GM12878 (cell line): Measurements from ENCODE around the gene RPL34. TPM values are rescaled to one million over a fixed set of nuclear protein-coding genes. Genes with fewer than 3 reads are reported as not detected.
A peak's percentile ranks its signal among the peaks of the same experiment; 100 is the strongest.

Experiments
- CREM ChIP-seq: IDR thresholded peaks from 2 replicates; pipeline ENCODE4 v1.6.1; 2014; ENCODE audit warnings: antibody characterized with exemption, low read depth
- EZH2 ChIP-seq: IDR thresholded peaks from 2 replicates; pipeline ENCODE4 v1.6.1; 2012; ENCODE audit warnings: low read depth, mild to moderate bottlenecking, control low read depth, inconsistent platforms, low read length, borderline replicate concordance; ENCODE audit not compliant: control insufficient read depth
- KDM1A ChIP-seq: fragments of 200-600 bp; sonication (generic); IDR thresholded peaks from 2 replicates; pipeline ENCODE4 v1.6.1; 2016; ENCODE audit warnings: borderline replicate concordance
- MEF2B ChIP-seq: fragments of 450-650 bp; IDR thresholded peaks from 2 replicates; pipeline ENCODE4 v1.6.1; 2018; ENCODE audit warnings: mild to moderate bottlenecking, moderate library complexity; ENCODE audit not compliant: partially characterized antibody, poor library complexity, severe bottlenecking
- MYC ChIP-seq: IDR thresholded peaks from 2 replicates; pipeline ENCODE4 v1.6.1; 2011; ENCODE audit warnings: mild to moderate bottlenecking, low read length, moderate library complexity, inconsistent platforms; ENCODE audit not compliant: insufficient read depth, insufficient replicate concordance, insufficient read length, severe bottlenecking
- NR2F1 ChIP-seq: fragments of 450-650 bp; conservative IDR thresholded peaks from 2 replicates; pipeline ENCODE4 v1.6.1; 2017; ENCODE audit warnings: mild to moderate bottlenecking
- POLR2AphosphoS2 ChIP-seq: IDR thresholded peaks from 2 replicates; pipeline ENCODE4 v1.6.1; 2011; ENCODE audit warnings: low read depth, mild to moderate bottlenecking, low read length, improper control_type of control experiment, moderate library complexity
- RCOR1 ChIP-seq: conservative IDR thresholded peaks from 2 replicates; pipeline ENCODE4 v1.6.1; 2012; ENCODE audit warnings: low read depth, low read length, improper control_type of control experiment
- SIN3A ChIP-seq: IDR thresholded peaks from 2 replicates; pipeline ENCODE4 v1.6.1; 2012; ENCODE audit warnings: low read depth, low read length, improper control_type of control experiment
- STAT1 ChIP-seq: fragments of 450-650 bp; conservative IDR thresholded peaks from 2 replicates; pipeline ENCODE4 v1.6.1; 2014; ENCODE audit warnings: antibody characterized with exemption, mild to moderate bottlenecking
- TAF1 ChIP-seq: IDR thresholded peaks from 2 replicates; pipeline ENCODE4 v1.6.1; 2011; ENCODE audit warnings: mild to moderate bottlenecking, low read depth, low read length, borderline replicate concordance
- ZNF622 ChIP-seq: fragments of 450-650 bp; IDR thresholded peaks from 2 replicates; pipeline ENCODE4 v1.6.1; 2017; ENCODE audit warnings: mild to moderate bottlenecking, inconsistent platforms
- ZZZ3 ChIP-seq: IDR thresholded peaks from 2 replicates; pipeline ENCODE4 v1.6.1; 2011; ENCODE audit warnings: low read depth; ENCODE audit not compliant: control insufficient read depth, insufficient read length
- polyA plus RNA-seq, 11 experiments: library from polyadenylated mRNA; depleted of rRNA in 4 of 11; unstranded in 6 of 11; stranded (reverse) in 5 of 11; fragments of >200 nt; fragmentation: Nextera tagmentation in 4 of 11; fragmentation: Illumina TruSeq in 1 of 11; extraction: Ambion mirVana in 4 of 11; extraction: Trizol in 1 of 11; gene quantifications; 1 replicate in 1 of 11; 2 replicates in 10 of 11; pipeline versions ENCODE4 v1.2.1 to v1.2.3, GENCODE V29; 2011 to 2016; ENCODE audit warnings: inconsistent platforms in 2 of 11, missing spikeins in 2 of 11, low read depth in 1 of 11
- total RNA-seq, 4 experiments: library from RNA; depleted of rRNA in 3 of 4; stranded (reverse); fragments of >200 nt in 3 of 4; fragmentation: Illumina TruSeq in 1 of 4; extraction: Trizol in 1 of 4; gene quantifications; 2 replicates each; pipeline versions ENCODE4 v1.2.1 to v1.2.3, GENCODE V29; 2013 to 2021
- TF ChIP-seq, protein P1 (sequence below): fragments of 450-650 bp; IDR thresholded peaks from 2 replicates; pipeline ENCODE4 v1.6.1; 2018; ENCODE audit warnings: borderline replicate concordance, mild to moderate bottlenecking; ENCODE audit not compliant: partially characterized antibody
- TF ChIP-seq, protein P2 (sequence below): IDR thresholded peaks from 2 replicates; pipeline ENCODE4 v1.6.1; 2012; ENCODE audit warnings: improper control_type of control experiment, low read depth, low read length; ENCODE audit not compliant: insufficient replicate concordance
- TF ChIP-seq, protein P3 (sequence below): fragments of 450-650 bp; IDR thresholded peaks from 2 replicates; pipeline ENCODE4 v1.6.1; 2017; ENCODE audit warnings: mild to moderate bottlenecking
- TF ChIP-seq, protein P4 (sequence below): fragments of 450-650 bp; conservative IDR thresholded peaks from 2 replicates; pipeline ENCODE4 v1.6.1; 2017; ENCODE audit warnings: mild to moderate bottlenecking, moderate library complexity

Gene RPL34
- total and polyA plus RNA-seq, 10 of the 15 experiments (the other 5 are each of a cell fraction or from before 2014, with no cell fraction given): 1,792 to 6,697 (median 2,464) TPM

- TF ChIP-seq, protein P1, sequence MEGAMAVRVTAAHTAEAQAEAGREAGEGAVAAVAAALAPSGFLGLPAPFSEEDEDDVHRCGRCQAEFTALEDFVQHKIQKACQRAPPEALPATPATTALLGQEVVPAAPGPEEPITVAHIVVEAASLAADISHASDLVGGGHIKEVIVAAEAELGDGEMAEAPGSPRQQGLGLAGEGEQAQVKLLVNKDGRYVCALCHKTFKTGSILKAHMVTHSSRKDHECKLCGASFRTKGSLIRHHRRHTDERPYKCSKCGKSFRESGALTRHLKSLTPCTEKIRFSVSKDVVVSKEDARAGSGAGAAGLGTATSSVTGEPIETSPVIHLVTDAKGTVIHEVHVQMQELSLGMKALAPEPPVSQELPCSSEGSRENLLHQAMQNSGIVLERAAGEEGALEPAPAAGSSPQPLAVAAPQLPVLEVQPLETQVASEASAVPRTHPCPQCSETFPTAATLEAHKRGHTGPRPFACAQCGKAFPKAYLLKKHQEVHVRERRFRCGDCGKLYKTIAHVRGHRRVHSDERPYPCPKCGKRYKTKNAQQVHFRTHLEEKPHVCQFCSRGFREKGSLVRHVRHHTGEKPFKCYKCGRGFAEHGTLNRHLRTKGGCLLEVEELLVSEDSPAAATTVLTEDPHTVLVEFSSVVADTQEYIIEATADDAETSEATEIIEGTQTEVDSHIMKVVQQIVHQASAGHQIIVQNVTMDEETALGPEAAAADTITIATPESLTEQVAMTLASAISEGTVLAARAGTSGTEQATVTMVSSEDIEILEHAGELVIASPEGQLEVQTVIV: peak; percentile 51
- TF ChIP-seq POLR2AphosphoS2: peak; percentile 71; the same call in 1 of the 2 replicates
- TF ChIP-seq CREM: peak; percentile 44; the same call in 1 of the 2 replicates
- TF ChIP-seq, protein P2, sequence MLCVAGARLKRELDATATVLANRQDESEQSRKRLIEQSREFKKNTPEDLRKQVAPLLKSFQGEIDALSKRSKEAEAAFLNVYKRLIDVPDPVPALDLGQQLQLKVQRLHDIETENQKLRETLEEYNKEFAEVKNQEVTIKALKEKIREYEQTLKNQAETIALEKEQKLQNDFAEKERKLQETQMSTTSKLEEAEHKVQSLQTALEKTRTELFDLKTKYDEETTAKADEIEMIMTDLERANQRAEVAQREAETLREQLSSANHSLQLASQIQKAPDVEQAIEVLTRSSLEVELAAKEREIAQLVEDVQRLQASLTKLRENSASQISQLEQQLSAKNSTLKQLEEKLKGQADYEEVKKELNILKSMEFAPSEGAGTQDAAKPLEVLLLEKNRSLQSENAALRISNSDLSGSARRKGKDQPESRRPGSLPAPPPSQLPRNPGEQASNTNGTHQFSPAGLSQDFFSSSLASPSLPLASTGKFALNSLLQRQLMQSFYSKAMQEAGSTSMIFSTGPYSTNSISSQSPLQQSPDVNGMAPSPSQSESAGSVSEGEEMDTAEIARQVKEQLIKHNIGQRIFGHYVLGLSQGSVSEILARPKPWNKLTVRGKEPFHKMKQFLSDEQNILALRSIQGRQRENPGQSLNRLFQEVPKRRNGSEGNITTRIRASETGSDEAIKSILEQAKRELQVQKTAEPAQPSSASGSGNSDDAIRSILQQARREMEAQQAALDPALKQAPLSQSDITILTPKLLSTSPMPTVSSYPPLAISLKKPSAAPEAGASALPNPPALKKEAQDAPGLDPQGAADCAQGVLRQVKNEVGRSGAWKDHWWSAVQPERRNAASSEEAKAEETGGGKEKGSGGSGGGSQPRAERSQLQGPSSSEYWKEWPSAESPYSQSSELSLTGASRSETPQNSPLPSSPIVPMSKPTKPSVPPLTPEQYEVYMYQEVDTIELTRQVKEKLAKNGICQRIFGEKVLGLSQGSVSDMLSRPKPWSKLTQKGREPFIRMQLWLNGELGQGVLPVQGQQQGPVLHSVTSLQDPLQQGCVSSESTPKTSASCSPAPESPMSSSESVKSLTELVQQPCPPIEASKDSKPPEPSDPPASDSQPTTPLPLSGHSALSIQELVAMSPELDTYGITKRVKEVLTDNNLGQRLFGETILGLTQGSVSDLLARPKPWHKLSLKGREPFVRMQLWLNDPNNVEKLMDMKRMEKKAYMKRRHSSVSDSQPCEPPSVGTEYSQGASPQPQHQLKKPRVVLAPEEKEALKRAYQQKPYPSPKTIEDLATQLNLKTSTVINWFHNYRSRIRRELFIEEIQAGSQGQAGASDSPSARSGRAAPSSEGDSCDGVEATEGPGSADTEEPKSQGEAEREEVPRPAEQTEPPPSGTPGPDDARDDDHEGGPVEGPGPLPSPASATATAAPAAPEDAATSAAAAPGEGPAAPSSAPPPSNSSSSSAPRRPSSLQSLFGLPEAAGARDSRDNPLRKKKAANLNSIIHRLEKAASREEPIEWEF: no peak
- TF ChIP-seq RCOR1: no peak
- peak; percentile 26; the same call in 1 of the 2 replicates for TF ChIP-seq NR2F1
- no peak for TF ChIP-seq KDM1A
- no peak for TF ChIP-seq ZNF622
- TF ChIP-seq SIN3A: peak; percentile 57; the same call in 1 of the 2 replicates
- peak; percentile 82 for TF ChIP-seq MYC
- TF ChIP-seq, protein P3, sequence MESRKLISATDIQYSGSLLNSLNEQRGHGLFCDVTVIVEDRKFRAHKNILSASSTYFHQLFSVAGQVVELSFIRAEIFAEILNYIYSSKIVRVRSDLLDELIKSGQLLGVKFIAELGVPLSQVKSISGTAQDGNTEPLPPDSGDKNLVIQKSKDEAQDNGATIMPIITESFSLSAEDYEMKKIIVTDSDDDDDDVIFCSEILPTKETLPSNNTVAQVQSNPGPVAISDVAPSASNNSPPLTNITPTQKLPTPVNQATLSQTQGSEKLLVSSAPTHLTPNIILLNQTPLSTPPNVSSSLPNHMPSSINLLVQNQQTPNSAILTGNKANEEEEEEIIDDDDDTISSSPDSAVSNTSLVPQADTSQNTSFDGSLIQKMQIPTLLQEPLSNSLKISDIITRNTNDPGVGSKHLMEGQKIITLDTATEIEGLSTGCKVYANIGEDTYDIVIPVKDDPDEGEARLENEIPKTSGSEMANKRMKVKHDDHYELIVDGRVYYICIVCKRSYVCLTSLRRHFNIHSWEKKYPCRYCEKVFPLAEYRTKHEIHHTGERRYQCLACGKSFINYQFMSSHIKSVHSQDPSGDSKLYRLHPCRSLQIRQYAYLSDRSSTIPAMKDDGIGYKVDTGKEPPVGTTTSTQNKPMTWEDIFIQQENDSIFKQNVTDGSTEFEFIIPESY: no peak
- no peak for TF ChIP-seq EZH2
- no peak for TF ChIP-seq MEF2B
- no peak for TF ChIP-seq ZZZ3
- no peak for TF ChIP-seq STAT1
- TF ChIP-seq, protein P4, sequence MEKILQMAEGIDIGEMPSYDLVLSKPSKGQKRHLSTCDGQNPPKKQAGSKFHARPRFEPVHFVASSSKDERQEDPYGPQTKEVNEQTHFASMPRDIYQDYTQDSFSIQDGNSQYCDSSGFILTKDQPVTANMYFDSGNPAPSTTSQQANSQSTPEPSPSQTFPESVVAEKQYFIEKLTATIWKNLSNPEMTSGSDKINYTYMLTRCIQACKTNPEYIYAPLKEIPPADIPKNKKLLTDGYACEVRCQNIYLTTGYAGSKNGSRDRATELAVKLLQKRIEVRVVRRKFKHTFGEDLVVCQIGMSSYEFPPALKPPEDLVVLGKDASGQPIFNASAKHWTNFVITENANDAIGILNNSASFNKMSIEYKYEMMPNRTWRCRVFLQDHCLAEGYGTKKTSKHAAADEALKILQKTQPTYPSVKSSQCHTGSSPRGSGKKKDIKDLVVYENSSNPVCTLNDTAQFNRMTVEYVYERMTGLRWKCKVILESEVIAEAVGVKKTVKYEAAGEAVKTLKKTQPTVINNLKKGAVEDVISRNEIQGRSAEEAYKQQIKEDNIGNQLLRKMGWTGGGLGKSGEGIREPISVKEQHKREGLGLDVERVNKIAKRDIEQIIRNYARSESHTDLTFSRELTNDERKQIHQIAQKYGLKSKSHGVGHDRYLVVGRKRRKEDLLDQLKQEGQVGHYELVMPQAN: peak; percentile 93
- peak; percentile 76; the same call in 1 of the 2 replicates for TF ChIP-seq TAF1
These were observed 30.0 kb downstream of the RPL34 start, which contains the start of gene OSTC (continued) for GRCh38 chr4:108650212-108651013.
